ENCODE measurements around the gene LTBP2. TPM values are rescaled to one million over a fixed set of nuclear protein-coding genes. Genes with fewer than 3 reads are reported as not detected.
A peak's percentile ranks its signal among the peaks of the same experiment; 100 is the strongest.

The LTBP2 gene
- total and polyA plus RNA-seq, 2 experiments from 2014 or later: 7.6 to 8.6 TPM

GRCh38 chr14:74616996-74617700 lies 5.1 kb upstream of the LTBP2 start:
- peaks cover 25% of the 10 kb centered on the region for H3K4me1 ChIP-seq (ENCODE audit: insufficient read depth)
- WGBS (ENCODE audit: low lambda C conversion rate, missing lambda C conversion rate): 80% methylated on average over 13 of the region's 13 CpGs
- H4K20me1 ChIP-seq (ENCODE audit: insufficient read depth, poor library complexity, severe bottlenecking): no peaks in the 10 kb centered on the region
- H3K9me2 ChIP-seq (replicated peaks; ENCODE audit: insufficient read depth): no peaks in the 10 kb centered on the region
- no peaks in the 10 kb centered on the region for H3K9me3 ChIP-seq (ENCODE audit: low read depth)
- DNase-seq (ENCODE audit: low spot score): no peak
- no peak overlapping the region for H2AFZ ChIP-seq
- no peak overlapping the region for H3K4me3 ChIP-seq
- H3K27me3 ChIP-seq: peaks cover under 1% of the 10 kb centered on the region
- H3K4me2 ChIP-seq: no peak overlapping the region
- H3K27ac ChIP-seq: peak overlapping the region; percentile 11
- TF ChIP-seq EZH2 (IDR thresholded peaks at IDR 0.05; ENCODE audit: borderline replicate concordance) (no peak), EZH2phosphoT487 (IDR thresholded peaks at IDR 0.05; ENCODE audit: low read depth, severe bottlenecking, unreplicated experiment) (no peak), CTCF (IDR thresholded peaks at IDR 0.05; ENCODE audit: poor library complexity) (no peak)
- H3K79me2 ChIP-seq: no peaks in the 10 kb centered on the region
- no peaks in the 10 kb centered on the region for H3K36me3 ChIP-seq (replicated peaks; ENCODE audit: insufficient read depth, low read depth)

- peaks cover 25% of the 10 kb centered on the region for H3K4me1 ChIP-seq (ENCODE audit: insufficient read depth)
- H3K36me3 ChIP-seq (replicated peaks; ENCODE audit: insufficient read depth, low read depth): no peaks in the 10 kb centered on the region
- no peaks in the 10 kb centered on the region for H3K79me2 ChIP-seq
- TF ChIP-seq EZH2 (IDR thresholded peaks at IDR 0.05; ENCODE audit: borderline replicate concordance): no peak
- TF ChIP-seq CTCF (IDR thresholded peaks at IDR 0.05; ENCODE audit: poor library complexity): no peak
- TF ChIP-seq EZH2phosphoT487 (IDR thresholded peaks at IDR 0.05; ENCODE audit: low read depth, severe bottlenecking, unreplicated experiment): no peak
- H3K4me2 ChIP-seq: no peak overlapping the region
- no peak overlapping the region for H3K4me3 ChIP-seq
- H3K27me3 ChIP-seq: peaks cover 7% of the 10 kb centered on the region
- WGBS (ENCODE audit: low lambda C conversion rate, missing lambda C conversion rate): 48% methylated on average over 4 of the region's 4 CpGs
- no peak overlapping the region for H2AFZ ChIP-seq
- H3K9me2 ChIP-seq (replicated peaks; ENCODE audit: insufficient read depth): no peaks in the 10 kb centered on the region
- DNase-seq (ENCODE audit: low spot score): peak; percentile 61
- H4K20me1 ChIP-seq (ENCODE audit: insufficient read depth, poor library complexity, severe bottlenecking): no peaks in the 10 kb centered on the region
- no peaks in the 10 kb centered on the region for H3K9me3 ChIP-seq (ENCODE audit: low read depth)
- peak overlapping the region; percentile 11 for H3K27ac ChIP-seq
Observed at GRCh38 chr14:74616507-74616906, 4.5 kb upstream of the LTBP2 start.

GRCh38 chr14:74615735-74616134 lies 3.7 kb upstream of the LTBP2 start:
- Histone ChIP-seq H3K4me1 (ENCODE audit: insufficient read depth) (peaks cover 25% of the 10 kb centered on the region), H3K27ac (no peak overlapping the region), H4K20me1 (ENCODE audit: insufficient read depth, poor library complexity, severe bottlenecking) (no peaks in the 10 kb centered on the region), H3K4me3 (no peak overlapping the region), H3K27me3 (peaks cover 15% of the 10 kb centered on the region), H3K9me2 (replicated peaks; ENCODE audit: insufficient read depth) (no peaks in the 10 kb centered on the region), H3K36me3 (replicated peaks; ENCODE audit: insufficient read depth, low read depth) (no peaks in the 10 kb centered on the region), H3K4me2 (no peak overlapping the region), H3K79me2 (no peaks in the 10 kb centered on the region), H2AFZ (no peak overlapping the region), H3K9me3 (ENCODE audit: low read depth) (no peaks in the 10 kb centered on the region)
- 97% methylated on average over 14 of the region's 14 CpGs for WGBS (ENCODE audit: low lambda C conversion rate, missing lambda C conversion rate)
- TF ChIP-seq CTCF (IDR thresholded peaks at IDR 0.05; ENCODE audit: poor library complexity): no peak
- DNase-seq (ENCODE audit: low spot score): no peak

Data from hepatocyte (in vitro differentiated cells).